HG02852 (cell line): ENCODE results near the gene SERPINE1.
"Not testable (repeated sequence)": the region's sequence is repeated elsewhere in the genome, so short reads cannot be mapped to it uniquely, and the experiment has no call there.

Experiments
- ATAC-seq: cut with Tn5 transposase; IDR thresholded peaks from one replicate; pipeline ENCODE4 v1.9.1; 2021; ENCODE audit warnings: mild to moderate bottlenecking, moderate library complexity; ENCODE audit not compliant: unreplicated experiment

The SERPINE1 gene

DNA sequence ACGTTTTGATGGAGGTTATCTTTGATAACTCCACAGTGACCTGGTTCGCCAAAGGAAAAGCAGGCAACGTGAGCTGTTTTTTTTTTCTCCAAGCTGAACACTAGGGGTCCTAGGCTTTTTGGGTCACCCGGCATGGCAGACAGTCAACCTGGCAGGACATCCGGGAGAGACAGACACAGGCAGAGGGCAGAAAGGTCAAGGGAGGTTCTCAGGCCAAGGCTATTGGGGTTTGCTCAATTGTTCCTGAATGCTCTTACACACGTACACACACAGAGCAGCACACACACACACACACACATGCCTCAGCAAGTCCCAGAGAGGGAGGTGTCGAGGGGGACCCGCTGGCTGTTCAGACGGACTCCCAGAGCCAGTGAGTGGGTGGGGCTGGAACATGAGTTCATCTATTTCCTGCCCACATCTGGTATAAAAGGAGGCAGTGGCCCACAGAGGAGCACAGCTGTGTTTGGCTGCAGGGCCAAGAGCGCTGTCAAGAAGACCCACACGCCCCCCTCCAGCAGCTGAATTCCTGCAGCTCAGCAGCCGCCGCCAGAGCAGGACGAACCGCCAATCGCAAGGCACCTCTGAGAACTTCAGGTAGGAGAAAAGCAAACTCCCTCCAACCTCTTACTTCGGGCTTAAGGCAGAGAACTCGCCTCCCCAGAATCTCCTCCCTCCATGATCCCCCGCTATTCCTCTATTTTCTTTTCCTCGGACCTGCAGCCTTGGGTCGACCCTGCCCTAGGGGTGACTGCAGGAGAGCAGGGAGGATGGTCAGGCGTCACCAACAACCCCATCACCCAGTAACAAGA is at the start of gene SERPINE1:
SERPINE1 (plus strand) TSS at position 454 of the 809 bp plus-strand sequence. CDS start 1,290 bp downstream, outside the sequence.
- ATAC-seq: peak; percentile 52

- no peak for ATAC-seq
Measured at GRCh38 chr7:101077303-101078086, 49.4 kb upstream of the SERPINE1 start.

- ATAC-seq: no peak
Measured at GRCh38 chr7:101081432-101081831, 45.5 kb upstream of the SERPINE1 start.

GRCh38 chr7:101084865-101085161 is 42.1 kb upstream of the SERPINE1 start:
- no peak for ATAC-seq

DNA sequence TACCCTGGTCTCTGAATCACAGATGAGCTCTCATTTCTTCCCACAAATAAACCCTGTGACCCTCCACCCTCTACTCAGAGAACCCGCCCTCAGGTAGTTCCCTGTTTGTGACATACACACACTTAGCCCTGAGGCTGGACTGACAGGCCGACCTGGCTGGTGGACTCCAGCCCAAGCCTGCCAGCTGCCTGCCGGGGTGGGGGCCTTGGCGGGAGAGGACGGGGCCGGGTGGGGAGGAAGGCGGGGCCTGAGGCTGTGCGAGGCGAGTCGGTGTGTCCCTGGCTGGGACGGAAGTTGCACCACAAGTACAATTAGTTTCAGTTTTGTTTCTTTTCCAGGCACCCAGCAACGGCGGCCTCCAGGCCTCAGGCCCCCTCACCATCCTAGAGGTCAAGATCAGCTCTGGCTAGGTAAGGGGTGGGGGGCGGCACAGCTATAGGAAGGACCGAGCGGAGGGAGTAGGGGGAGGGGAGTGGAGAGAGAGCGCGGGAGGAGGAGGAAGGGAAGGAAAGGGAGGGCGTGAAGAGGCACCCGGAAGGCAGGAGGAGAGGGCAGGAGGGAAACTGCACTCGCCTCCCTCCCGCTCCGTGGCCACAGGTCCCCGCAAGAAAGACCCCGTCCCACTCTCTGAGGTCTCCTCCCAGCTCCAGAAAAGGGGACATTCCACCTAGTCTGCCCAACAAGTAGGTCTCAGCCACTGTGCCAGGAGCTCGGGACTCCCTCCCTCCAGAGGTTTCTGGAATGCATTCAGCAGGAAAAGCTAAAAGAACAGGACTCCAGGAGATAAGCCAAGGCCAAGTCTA is 41.5 kb upstream of the SERPINE1 start, which contains the start of gene TRIM56:
TRIM56 (plus strand) TSS at position 320 of the 803 bp plus-strand sequence. CDS start 1,832 bp downstream, outside the sequence.
- peak; percentile 82 for ATAC-seq

- ATAC-seq: no peak
Measured at GRCh38 chr7:101087334-101088068, 39.4 kb upstream of the SERPINE1 start.

GRCh38 chr7:101088069-101088425 is 38.9 kb upstream of the SERPINE1 start:
- no peak for ATAC-seq

DNA sequence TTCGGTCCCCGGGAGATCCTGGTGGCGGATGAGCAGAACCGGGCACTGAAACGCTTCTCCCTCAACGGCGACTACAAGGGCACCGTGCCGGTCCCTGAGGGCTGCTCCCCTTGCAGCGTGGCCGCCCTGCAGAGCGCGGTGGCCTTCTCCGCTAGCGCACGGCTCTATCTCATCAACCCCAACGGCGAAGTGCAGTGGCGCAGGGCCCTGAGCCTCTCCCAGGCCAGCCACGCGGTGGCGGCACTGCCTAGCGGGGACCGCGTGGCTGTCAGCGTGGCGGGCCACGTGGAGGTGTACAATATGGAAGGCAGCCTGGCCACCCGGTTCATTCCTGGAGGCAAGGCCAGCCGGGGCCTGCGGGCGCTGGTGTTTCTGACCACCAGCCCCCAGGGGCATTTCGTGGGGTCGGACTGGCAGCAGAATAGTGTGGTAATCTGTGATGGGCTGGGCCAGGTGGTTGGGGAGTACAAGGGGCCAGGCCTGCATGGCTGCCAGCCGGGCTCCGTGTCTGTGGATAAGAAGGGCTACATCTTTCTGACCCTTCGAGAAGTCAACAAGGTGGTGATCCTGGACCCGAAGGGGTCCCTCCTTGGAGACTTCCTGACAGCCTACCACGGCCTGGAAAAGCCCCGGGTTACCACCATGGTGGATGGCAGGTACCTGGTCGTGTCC is 37.9 kb upstream of the SERPINE1 start:
- ATAC-seq: no peak

DNA sequence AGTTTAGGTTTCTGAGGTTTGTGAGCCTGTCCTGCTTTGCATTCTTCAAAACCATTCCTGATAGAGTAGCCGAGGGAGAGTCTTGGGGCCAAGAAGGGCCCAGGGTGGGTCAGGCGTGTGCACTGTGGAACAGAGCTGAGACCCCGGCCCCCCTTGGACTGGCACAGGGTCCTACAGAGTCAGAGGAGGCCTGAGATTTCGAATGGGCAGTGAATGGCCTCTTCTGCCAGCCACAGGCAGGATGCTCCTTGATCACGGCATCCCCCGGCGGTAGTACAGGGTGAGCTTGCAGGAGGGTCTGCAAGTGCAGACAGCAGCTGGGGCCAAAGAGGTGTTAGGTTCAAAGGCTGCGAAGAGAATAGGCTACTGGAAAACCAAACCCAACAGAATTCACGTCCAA is 37.0 kb upstream of the SERPINE1 start:
- ATAC-seq: no peak

DNA sequence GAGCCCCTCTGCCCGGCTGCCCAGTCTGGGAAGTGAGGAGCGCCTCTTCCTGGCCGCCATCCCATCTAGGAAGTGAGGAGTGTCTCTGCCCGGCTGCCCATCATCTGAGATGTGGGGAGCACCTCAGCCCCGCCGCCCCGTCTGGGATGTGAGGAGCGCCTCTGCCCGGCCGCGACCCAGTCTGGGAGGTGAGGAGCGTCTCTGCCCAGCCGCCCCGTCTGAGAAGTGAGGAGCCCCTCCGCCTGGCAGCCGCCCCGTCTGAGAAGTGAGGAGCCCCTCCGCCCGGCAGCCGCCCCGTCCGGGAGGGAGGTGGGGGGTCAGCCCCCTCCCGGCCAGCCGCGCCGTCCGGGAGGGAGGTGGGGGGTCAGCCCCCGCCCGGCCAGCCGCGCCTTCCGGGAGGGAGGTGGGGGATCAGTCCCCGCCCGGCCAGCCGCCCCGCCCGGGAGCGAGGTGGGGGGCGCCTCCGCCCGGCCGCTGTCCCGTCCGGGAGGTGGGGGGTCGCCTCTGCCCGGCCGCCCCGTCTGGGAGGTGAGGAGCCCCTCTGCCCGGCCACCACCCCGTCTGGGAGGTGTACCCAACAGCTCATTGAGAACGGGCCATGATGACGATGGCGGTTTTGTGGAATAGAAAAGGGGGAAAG is 34.5 kb upstream of the SERPINE1 start:
- ATAC-seq: not testable (repeated sequence)

GRCh38 chr7:101093906-101094305 is 33.0 kb upstream of the SERPINE1 start:
- no peak for ATAC-seq

DNA sequence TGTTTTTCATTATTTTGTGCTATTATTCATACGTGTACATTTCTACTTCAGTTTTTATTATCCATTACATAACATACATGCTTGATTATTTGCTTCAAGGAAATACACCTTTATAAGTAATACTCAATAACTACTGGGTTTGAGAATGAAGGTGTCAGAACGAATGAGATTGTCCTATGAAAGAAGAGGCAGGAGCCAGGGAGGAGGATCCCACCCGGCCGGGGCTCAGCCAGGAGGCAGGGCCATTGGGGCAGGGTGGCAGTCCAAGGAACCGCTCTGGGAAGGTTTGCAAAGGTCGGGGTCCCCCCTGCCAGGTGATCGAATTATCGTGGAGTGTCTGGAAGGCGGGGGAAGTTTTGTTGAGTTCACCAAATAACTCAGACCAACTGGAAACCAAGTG is 32.5 kb upstream of the SERPINE1 start:
- ATAC-seq: no peak

GRCh38 chr7:101094791-101095375 is 32.0 kb upstream of the SERPINE1 start:
- no peak for ATAC-seq

DNA sequence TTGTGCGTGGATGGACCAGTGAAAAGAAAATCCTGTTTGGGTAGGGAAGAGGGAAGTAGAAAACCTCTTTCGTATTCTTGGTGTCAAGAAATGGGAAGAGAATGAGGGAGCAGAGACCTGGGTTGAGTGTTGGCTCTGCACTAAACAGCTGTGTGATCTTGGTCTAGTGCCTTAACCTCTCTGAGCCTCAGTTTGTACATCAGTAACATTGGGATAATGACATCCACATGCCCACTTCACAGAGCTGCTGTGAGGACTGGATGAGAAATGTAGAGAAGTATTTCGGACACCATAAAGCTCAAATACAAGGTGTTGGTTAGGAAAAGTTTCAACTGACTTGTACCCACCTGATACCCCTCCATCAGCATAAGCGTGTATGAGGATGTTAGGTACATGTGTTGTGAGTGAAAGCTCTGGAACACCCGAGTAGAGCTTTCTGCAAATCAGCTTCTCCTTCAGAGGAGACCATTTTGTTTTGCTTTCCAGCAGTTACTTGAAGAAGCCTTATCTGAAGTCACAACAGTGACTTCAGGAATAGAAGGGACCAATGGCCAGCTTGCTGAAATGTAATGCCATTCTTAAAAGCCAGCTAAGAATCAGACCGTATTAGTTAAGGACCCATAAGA is 30.5 kb upstream of the SERPINE1 start:
- ATAC-seq: no peak

- ATAC-seq: no peak
Measured at GRCh38 chr7:101096957-101097347, 30.0 kb upstream of the SERPINE1 start.

DNA sequence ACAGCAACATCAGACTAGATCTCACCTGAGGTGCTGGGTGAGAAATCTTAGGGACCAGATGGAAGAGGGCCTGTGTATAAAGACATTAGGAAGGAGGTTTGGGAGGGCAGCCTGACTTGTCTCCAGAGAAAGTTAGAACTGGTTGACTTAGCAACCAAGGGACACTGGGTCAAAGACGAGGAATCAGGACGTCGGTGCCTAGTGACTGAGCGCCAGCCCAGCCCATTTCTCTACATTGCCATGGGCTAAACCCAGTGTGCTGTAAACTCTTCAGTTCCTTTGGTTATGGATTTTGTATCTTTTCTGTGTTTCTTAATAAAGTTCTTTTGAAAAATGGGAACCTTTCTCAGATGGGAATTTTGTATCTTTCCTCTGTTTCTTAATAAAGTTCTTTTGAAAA is 29.3 kb upstream of the SERPINE1 start:
- ATAC-seq: no peak

GRCh38 chr7:101099969-101100781 is 26.7 kb upstream of the SERPINE1 start:
- no peak for ATAC-seq
